K562 (cell line): ENCODE measurements around the gene GET3. TPM values are rescaled to one million over a fixed set of nuclear protein-coding genes. Genes with fewer than 3 reads are reported as not detected.

Experiments used
- ATF2 ChIP-seq: sonication (generic); formaldehyde crosslinking; IDR thresholded peaks from 2 replicates; pipeline ENCODE4 v1.8.1; 2022; ENCODE audit warnings: missing genetic modification reagents
- BDP1 ChIP-seq: IDR thresholded peaks from 3 replicates; pipeline ENCODE4 v1.6.1; 2011; ENCODE audit not compliant: insufficient read length, insufficient read depth
- CBX5 ChIP-seq: IDR thresholded peaks from 2 replicates; pipeline ENCODE4 v1.6.1; 2014; ENCODE audit warnings: low read depth, borderline replicate concordance
- CEBPB ChIP-seq: fragments of 450-650 bp; IDR thresholded peaks from 2 replicates; pipeline ENCODE4 v1.6.1; 2016; ENCODE audit warnings: missing genetic modification characterization, missing compliant biosample characterization
- E2F6 ChIP-seq, 2 experiments: IDR thresholded peaks; 2 replicates each; pipeline ENCODE4 v1.6.1; 2011; ENCODE audit warnings: borderline replicate concordance in 1 of 2, control low read depth in 1 of 2, low read depth in 1 of 2, low read length in 1 of 2, mild to moderate bottlenecking in 1 of 2, mixed read lengths in 1 of 2, moderate library complexity in 1 of 2; ENCODE audit not compliant: insufficient read depth in 1 of 2, insufficient read length in 1 of 2, poor library complexity in 1 of 2, severe bottlenecking in 1 of 2; ENCODE audit errors: extremely low read depth in 1 of 2
- KDM5B ChIP-seq: fragments of 200-600 bp; sonication (generic); IDR thresholded peaks from 2 replicates; pipeline ENCODE4 v1.6.1; 2012; ENCODE audit warnings: low read depth, mild to moderate bottlenecking, moderate library complexity, low read length, control low read depth, inconsistent platforms; ENCODE audit not compliant: insufficient replicate concordance
- KLF16 ChIP-seq: IDR thresholded peaks from 2 replicates; pipeline ENCODE4 v1.6.1; 2016; ENCODE audit warnings: antibody characterized with exemption
- MEF2D ChIP-seq: conservative IDR thresholded peaks from 2 replicates; pipeline ENCODE4 v1.6.1; 2016; ENCODE audit warnings: low read depth, missing genetic modification characterization, missing compliant biosample characterization
- MYC ChIP-seq, 2 experiments: fragments of 250-450 bp in 1 of 2; sonication (Bioruptor Pico) in 1 of 2; IDR thresholded peaks; 2 replicates each; pipeline versions ENCODE4 v1.5.1 to v1.6.1; 2012 to 2021; ENCODE audit warnings: low read depth in 2 of 2, borderline replicate concordance in 1 of 2, improper control_type of control experiment in 1 of 2, low read length in 1 of 2, mild to moderate bottlenecking in 1 of 2, moderate library complexity in 1 of 2
- PTTG1 ChIP-seq: fragments of 450-650 bp; IDR thresholded peaks from 2 replicates; pipeline ENCODE4 v1.6.1; 2016; ENCODE audit warnings: low read depth, mild to moderate bottlenecking, missing genetic modification characterization, missing compliant biosample characterization
- RAD51 ChIP-seq: fragments of 450-650 bp; IDR thresholded peaks from 2 replicates; pipeline ENCODE4 v1.7.1; 2016; ENCODE audit warnings: low read depth, mild to moderate bottlenecking, borderline replicate concordance
- SMAD1 ChIP-seq: fragments of 150-350 bp; IDR thresholded peaks from 2 replicates; pipeline ENCODE4 v1.6.1; 2014; ENCODE audit warnings: low read length, low read depth; ENCODE audit not compliant: partially characterized antibody
- TFAM ChIP-seq: fragments of 250-450 bp; sonication (Bioruptor Pico); conservative IDR thresholded peaks from 2 replicates; pipeline ENCODE4 v1.5.0; 2021; ENCODE audit warnings: mild to moderate bottlenecking, moderate library complexity
- ZNF592 ChIP-seq: fragments of 450-650 bp; IDR thresholded peaks from 2 replicates; pipeline ENCODE4 v1.6.1; 2017; ENCODE audit warnings: antibody characterized with exemption, mild to moderate bottlenecking
- ZNF76 ChIP-seq: fragments of 250-450 bp; sonication (Bioruptor Pico); IDR thresholded peaks from 2 replicates; pipeline ENCODE4 v1.4.0; 2020; ENCODE audit warnings: mild to moderate bottlenecking, moderate library complexity, borderline replicate concordance
- ZNF780A ChIP-seq: fragments of 250-450 bp; sonication (Bioruptor Pico); IDR thresholded peaks from 2 replicates; pipeline ENCODE4 v1.5.0; 2021; ENCODE audit warnings: mild to moderate bottlenecking
- ZSCAN32 ChIP-seq: fragments of 450-650 bp; formaldehyde crosslinking; IDR thresholded peaks from 2 replicates; pipeline ENCODE4 v1.4.0; 2020; ENCODE audit warnings: mild to moderate bottlenecking, moderate library complexity
- polyA plus RNA-seq, 8 experiments: library from polyadenylated mRNA; depleted of rRNA in 4 of 8; stranded (reverse) in 5 of 8; unstranded in 3 of 8; fragments of >200 nt; fragmentation: Nextera tagmentation in 2 of 8; fragmentation: Illumina TruSeq in 1 of 8; extraction: Ambion mirVana in 2 of 8; extraction: Trizol in 1 of 8; gene quantifications; 2 replicates each; pipeline versions ENCODE4 v1.2.1 to v1.2.3, GENCODE V29; 2011 to 2014; ENCODE audit warnings: inconsistent platforms in 1 of 8, missing spikeins in 1 of 8
- total RNA-seq, 7 experiments: library from RNA; depleted of rRNA in 6 of 7; stranded (reverse); fragments of >200 nt in 6 of 7; fragmentation: Illumina TruSeq in 2 of 7; extraction: Trizol in 2 of 7; gene quantifications; 2 replicates each; pipeline versions ENCODE4 v1.2.1 to v1.2.3, GENCODE V29; 2011 to 2021; ENCODE audit warnings: low replicate concordance in 1 of 7
- TF ChIP-seq, protein P1 (sequence below): fragments of 450-650 bp; IDR thresholded peaks from 2 replicates; pipeline ENCODE4 v1.6.1; 2016

Gene GET3
- total and polyA plus RNA-seq, 9 of the 15 experiments (the other 6 are each of a cell fraction or from before 2014, with no cell fraction given), result 8.3 to 83.5 (median 51.8) TPM

- TF ChIP-seq, protein P1, sequence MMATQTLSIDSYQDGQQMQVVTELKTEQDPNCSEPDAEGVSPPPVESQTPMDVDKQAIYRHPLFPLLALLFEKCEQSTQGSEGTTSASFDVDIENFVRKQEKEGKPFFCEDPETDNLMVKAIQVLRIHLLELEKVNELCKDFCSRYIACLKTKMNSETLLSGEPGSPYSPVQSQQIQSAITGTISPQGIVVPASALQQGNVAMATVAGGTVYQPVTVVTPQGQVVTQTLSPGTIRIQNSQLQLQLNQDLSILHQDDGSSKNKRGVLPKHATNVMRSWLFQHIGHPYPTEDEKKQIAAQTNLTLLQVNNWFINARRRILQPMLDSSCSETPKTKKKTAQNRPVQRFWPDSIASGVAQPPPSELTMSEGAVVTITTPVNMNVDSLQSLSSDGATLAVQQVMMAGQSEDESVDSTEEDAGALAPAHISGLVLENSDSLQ, result no peak
- no peak for TF ChIP-seq ZNF780A (CRISPR knock-in tag)
- peak; percentile 55; the same call in 1 of the 2 replicates for TF ChIP-seq KLF16
- peak; percentile 49; the same call in 1 of the 2 replicates for TF ChIP-seq CEBPB (tag)
- TF ChIP-seq BDP1, result no peak
- TF ChIP-seq MYC (IDR thresholded peaks at IDR 0.05; ENCODE audit: low read depth, low read length), result peak; percentile 54; the same call in 1 of the 2 replicates
- TF ChIP-seq MYC (CRISPR knock-in tag; IDR thresholded peaks at IDR 0.05; ENCODE audit: borderline replicate concordance, low read depth), result no peak
- no peak for TF ChIP-seq PTTG1
- TF ChIP-seq ATF2 (CRISPR knock-in tag), result no peak
- TF ChIP-seq ZNF76 (CRISPR knock-in tag), result no peak
- TF ChIP-seq MEF2D (tag), result no peak
- no peak for TF ChIP-seq ZSCAN32 (CRISPR knock-in tag)
- TF ChIP-seq KDM5B, result no peak
- TF ChIP-seq ZNF592, result 0 out of 2 replicates have a peak, but pooled peaks have one; percentile 21
- TF ChIP-seq SMAD1, result no peak
- TF ChIP-seq E2F6 (IDR thresholded peaks at IDR 0.05; ENCODE audit: borderline replicate concordance in 1 of 2, extremely low read depth in 1 of 2, insufficient read depth in 1 of 2, insufficient read length in 1 of 2, low read depth in 1 of 2, low read length in 1 of 2, poor library complexity in 1 of 2, severe bottlenecking in 1 of 2), result peak in 1 of 2 experiments; percentile 10
- no peak for TF ChIP-seq TFAM (CRISPR knock-in tag)
- no peak for TF ChIP-seq CBX5
- no peak for TF ChIP-seq RAD51
Observed at GRCh38 chr19:12733369-12734214, 3.7 kb upstream of the GET3 start (continued).
